Sigmoid colon (tissue), 7 donors: ENCODE results near the gene ATP6V0D1. TPM values are rescaled to one million over a fixed set of nuclear protein-coding genes. Genes with fewer than 3 reads are reported as not detected.

Source experiments
- DNase-seq: peaks from one replicate; pipeline ENCODE4 v3.0.0-alpha.2; 2019
- H3K27ac ChIP-seq, 4 donors: fragments of 200-600 bp; sonication (generic); one replicate each; pipeline ENCODE4 v1.5.1; 2016 to 2019; ENCODE audit warnings: mild to moderate bottlenecking in 1 of 4
- H3K27me3 ChIP-seq, 3 donors: fragments of 200-600 bp; sonication (generic); one replicate each; pipeline ENCODE4 v1.5.1; 2019; ENCODE audit warnings: mild to moderate bottlenecking in 1 of 3
- H3K36me3 ChIP-seq, 4 donors: fragments of 200-600 bp; sonication (generic); one replicate each; pipeline ENCODE4 v1.5.1; 2016 to 2019
- H3K4me1 ChIP-seq, 4 donors: fragments of 200-600 bp; sonication (generic); one replicate each; pipeline ENCODE4 v1.5.1; 2017 to 2019
- H3K4me3 ChIP-seq, 4 donors: fragments of 200-600 bp; sonication (generic); one replicate each; pipeline ENCODE4 v1.5.1; 2017 to 2019; ENCODE audit warnings: mild to moderate bottlenecking in 2 of 4, moderate library complexity in 1 of 4
- H3K9me3 ChIP-seq, 4 donors: fragments of 200-600 bp in 3 of 4; sonication (generic) in 3 of 4; one replicate each; pipeline versions ENCODE4 v1.5.1 to v1.6.1; 2013 to 2019
- CTCF ChIP-seq, 4 experiments: fragments of 450-650 bp in 3 of 4; fragments of 200-600 bp in 1 of 4; IDR thresholded peaks; one replicate each; pipeline ENCODE4 v1.5.1; 2016 to 2019; ENCODE audit warnings: antibody characterized with exemption in 4 of 4, mild to moderate bottlenecking in 3 of 4, moderate library complexity in 2 of 4
- EP300 ChIP-seq, 4 donors: sonication (generic); formaldehyde crosslinking; IDR thresholded peaks; one replicate each; pipeline ENCODE4 v1.6.1; 2017; ENCODE audit warnings: antibody characterized with exemption in 4 of 4
- POLR2A ChIP-seq, 2 donors: fragments of 450-650 bp; IDR thresholded peaks; one replicate each; pipeline ENCODE4 v1.6.1; 2016; ENCODE audit warnings: antibody characterized with exemption in 2 of 2, mild to moderate bottlenecking in 2 of 2, moderate library complexity in 2 of 2
- POLR2AphosphoS5 ChIP-seq, 4 donors: sonication (generic); formaldehyde crosslinking; IDR thresholded peaks; one replicate each; pipeline ENCODE4 v1.6.1; 2017; ENCODE audit warnings: antibody characterized with exemption in 4 of 4
- WGBS, 2 donors: extraction: QIAGEN DNeasy Blood & Tissue Kit; methylation state at CpG; one replicate each; pipeline ENCODE4 v1.1.7; 2013; 5-methylcytosine and 5-hydroxymethylcytosine counted together
- intact Hi-C: fragments of 100-400 bp; cut with DNase I; formaldehyde crosslinking; loops from one replicate; pipeline ENCODE4 v1.15.1; 2023
- polyA plus RNA-seq, 3 donors: library from polyadenylated mRNA; stranded (reverse); fragments of 200-250 nt; gene quantifications; one replicate each; pipeline ENCODE4 v1.2.3, GENCODE V29; 2013
- total RNA-seq, 4 donors: library from RNA; depleted of rRNA; stranded (reverse); fragments of >200 nt; gene quantifications; one replicate each; pipeline ENCODE4 v1.1.0, GENCODE V29; 2016
- donor health status: healthy with polysubstance abuse.
- donor health status: Bipolar disorder and iron deficiency.
- donor health status: healthy.

The ATP6V0D1 gene
- total RNA-seq (100 to 1,000 TPM in 2 of 4 donors, 10 to 100 TPM in 2; 70.3 to 112 (median 93.6) TPM), polyA plus RNA-seq (100 to 1,000 TPM; 214 to 287 (median 231) TPM)

- H3K9me3 ChIP-seq: no peaks in the 10 kb centered on the region
- H3K36me3 ChIP-seq: peaks cover 0 to 8% (median 0%) of the 10 kb centered on the region in 4 donors
- peak; percentile 99 for DNase-seq
- 0% methylated on average over 57 of the region's 57 CpGs for WGBS, 2 donors
- TF ChIP-seq CTCF (IDR thresholded peaks at IDR 0.05): peak; percentile 80 to 89 (median 86)
- TF ChIP-seq POLR2A (IDR thresholded peaks at IDR 0.05): peak; percentile 57 to 77
- TF ChIP-seq POLR2AphosphoS5 (IDR thresholded peaks at IDR 0.05): peak; percentile 91 to 98 (median 95)
- peak in 1 of 4 donors; percentile 80 for TF ChIP-seq EP300 (IDR thresholded peaks at IDR 0.05)
- H3K4me1 ChIP-seq: peaks cover 0 to 52% (median 47%) of the 10 kb centered on the region in 4 donors
- intact Hi-C loops: loop anchor here (5.0 kb wide), 2 partner anchors 41 to 186 kb away; partner anchors contain the start of genes C16orf86 and ENKD1
- peak within 1 kb of the TSS; percentile 87 to 98 (median 94) for H3K27ac ChIP-seq
- peak within 1 kb of the TSS; percentile 82 to 97 (median 94) for H3K4me3 ChIP-seq
- H3K27me3 ChIP-seq: no peaks in the 10 kb centered on the region
Measured at GRCh38 chr16:67480833-67481560, at the start of gene ATP6V0D1. TSS of gene ATP6V0D1 (minus strand) at chr16:67481157. CDS start at chr16:67481086, 71 bp downstream.

GRCh38 chr16:67530013-67530939 is 49.3 kb upstream of the ATP6V0D1 start:
- H3K27me3 ChIP-seq: no peaks in the 10 kb centered on the region
- no peaks in the 10 kb centered on the region for H3K36me3 ChIP-seq
- intact Hi-C loops: no loop called here
- peak in 1 of 4 donors; percentile 10 for TF ChIP-seq EP300 (IDR thresholded peaks at IDR 0.05)
- TF ChIP-seq POLR2A (IDR thresholded peaks at IDR 0.05): peak; percentile 56 to 82
- TF ChIP-seq POLR2AphosphoS5 (IDR thresholded peaks at IDR 0.05): peak; percentile 73 to 92 (median 81)
- no peak for TF ChIP-seq CTCF (IDR thresholded peaks at IDR 0.05)
- H3K27ac ChIP-seq: peak overlapping the region; percentile 86 to 97 (median 94)
- H3K4me3 ChIP-seq: peak overlapping the region; percentile 60 to 98 (median 76)
- H3K9me3 ChIP-seq: no peaks in the 10 kb centered on the region
- WGBS, 2 donors: 3 to 4% methylated on average over 48 of the region's 48 CpGs
- peak; percentile 92 for DNase-seq
- peaks cover 0 to 38% (median 24%) of the 10 kb centered on the region in 4 donors for H3K4me1 ChIP-seq

GRCh38 chr16:67529582-67530012 is 48.6 kb upstream of the ATP6V0D1 start:
- Histone ChIP-seq H3K4me1 (peaks cover 0 to 38% (median 24%) of the 10 kb centered on the region in 4 donors), H3K27ac (peak overlapping the region; percentile 86 to 97 (median 94)), H3K27me3 (no peaks in the 10 kb centered on the region), H3K4me3 (peak overlapping the region; percentile 60 to 98 (median 76)), H3K36me3 (no peaks in the 10 kb centered on the region), H3K9me3 (no peaks in the 10 kb centered on the region)
- TF ChIP-seq POLR2A (IDR thresholded peaks at IDR 0.05): no peak
- intact Hi-C loops: loop anchor here (2.0 to 10.0 kb wide), 4 partner anchors 131 to 405 kb away; partner anchors contain the start of genes ACD, CENPT, CTRL and NUTF2
- WGBS, 2 donors: 8 to 17% methylated on average over 16 of the region's 16 CpGs
- no peak for DNase-seq

DNA sequence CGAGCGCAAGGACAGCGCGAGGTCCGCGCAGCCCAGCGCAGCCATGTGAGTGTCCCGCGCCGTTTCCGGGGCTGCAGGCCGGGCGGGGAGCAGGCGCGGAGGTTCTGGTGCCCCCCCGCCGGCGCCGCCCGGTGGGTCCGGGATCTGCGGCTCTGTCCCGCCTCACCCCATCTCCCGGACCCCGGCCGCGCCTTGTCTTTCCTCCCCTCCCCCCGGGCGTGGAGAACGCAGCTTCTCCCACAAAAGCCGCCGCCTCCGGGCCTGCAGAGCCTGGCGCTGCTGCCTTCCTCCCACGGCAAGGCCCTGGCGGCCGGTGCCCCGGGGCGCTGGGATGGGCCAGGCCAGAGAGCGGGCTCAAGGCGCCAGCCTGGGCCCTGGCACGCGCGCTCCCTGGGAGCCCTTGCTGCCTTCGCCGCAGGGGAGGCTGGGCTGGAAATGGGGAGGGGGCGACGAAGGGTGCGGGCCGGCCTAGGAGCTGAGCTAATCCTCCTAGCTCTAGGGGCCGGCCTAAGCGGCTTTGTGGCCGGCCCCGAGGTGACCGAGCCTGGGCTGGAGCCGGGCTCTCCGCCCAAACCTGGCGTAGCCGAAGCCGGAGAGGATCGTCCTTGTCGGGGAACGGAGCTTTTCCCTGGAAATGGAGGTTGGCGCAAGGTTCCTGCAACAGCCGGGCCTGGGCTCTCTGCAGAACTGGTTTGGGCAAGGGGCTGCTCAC is 48.1 kb upstream of the ATP6V0D1 start:
- Histone ChIP-seq H3K27me3 (no peaks in the 10 kb centered on the region), H3K36me3 (no peaks in the 10 kb centered on the region), H3K4me3 (peak overlapping the region; percentile 60 to 98 (median 76)), H3K27ac (peak overlapping the region; percentile 86 to 97 (median 94)), H3K9me3 (no peaks in the 10 kb centered on the region), H3K4me1 (peaks cover 0 to 38% (median 24%) of the 10 kb centered on the region in 4 donors)
- TF ChIP-seq POLR2A (IDR thresholded peaks at IDR 0.05) (no peak), POLR2AphosphoS5 (IDR thresholded peaks at IDR 0.05) (peak in 3 of 4 donors; percentile 24 to 72 (median 68))
- intact Hi-C loops: loop anchor here (2.0 to 10.0 kb wide), 4 partner anchors 132 to 406 kb away; partner anchors contain the start of genes ACD, CENPT, CTRL and NUTF2
- no peak for DNase-seq
- 1% methylated on average over 65 of the region's 65 CpGs for WGBS, 2 donors
